GM12875 (cell line): Measurements from ENCODE around the gene NRG2.

Experiments used
- H3K4me3 ChIP-seq: one replicate; pipeline ENCODE4 v1.5.1; 2011; ENCODE audit warnings: low read depth, low read length, control low read depth
- CTCF ChIP-seq: IDR thresholded peaks from 2 replicates; pipeline ENCODE4 v1.5.1; 2011; ENCODE audit warnings: low read depth, mild to moderate bottlenecking, control low read depth, inconsistent platforms, low read length, moderate library complexity, borderline replicate concordance; ENCODE audit not compliant: insufficient read depth

Gene NRG2

GRCh38 chr5:140041492-140042392, 1.4 kb downstream of the NRG2 start:
- peak overlapping the region; percentile 73 for H3K4me3 ChIP-seq
- TF ChIP-seq CTCF, result no peak

- no peak for TF ChIP-seq CTCF
- peak overlapping the region; percentile 73 for H3K4me3 ChIP-seq
These were observed 2.0 kb downstream of the NRG2 start for GRCh38 chr5:140041099-140041491.

DNA sequence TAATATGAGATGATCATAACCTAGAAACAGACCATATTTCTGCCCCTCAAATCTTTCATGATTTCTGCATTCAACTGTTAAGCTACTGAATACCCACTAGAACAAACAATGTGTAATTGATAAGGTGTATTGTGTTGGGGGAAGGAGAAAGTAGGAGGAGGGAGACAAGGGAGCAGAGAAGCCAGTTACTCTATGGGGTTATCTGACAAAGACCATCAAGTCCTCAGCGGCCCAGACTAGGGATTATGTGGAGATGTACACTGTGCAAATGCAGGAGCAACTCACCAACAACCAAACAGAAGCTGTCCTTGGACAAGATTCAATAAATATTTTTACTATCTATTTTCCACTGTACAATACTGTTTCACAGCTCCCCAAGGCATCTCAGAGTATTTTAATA, 2.7 kb downstream of the NRG2 start:
- TF ChIP-seq CTCF, result no peak
- peak overlapping the region; percentile 18 for H3K4me3 ChIP-seq

DNA sequence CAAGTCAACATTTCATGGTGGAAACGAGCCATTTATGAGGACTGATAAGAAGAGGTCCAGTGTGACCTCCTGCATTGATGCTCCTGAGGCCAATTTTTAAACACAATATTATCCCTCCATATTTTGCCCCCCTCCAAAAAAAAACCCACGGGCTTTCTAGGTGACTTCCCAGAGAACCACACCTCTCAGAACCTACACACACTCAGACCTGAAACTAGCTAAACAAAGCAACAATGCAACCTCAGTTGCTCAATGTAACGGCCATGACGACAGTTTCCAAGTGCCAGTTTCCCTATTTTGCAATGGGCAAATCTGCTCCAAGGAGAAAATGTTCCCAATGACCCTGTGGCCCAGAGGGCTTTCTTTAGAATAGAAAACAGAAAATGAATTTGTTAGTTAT, 3.5 kb downstream of the NRG2 start:
- no peak for TF ChIP-seq CTCF
- H3K4me3 ChIP-seq, result no peak overlapping the region

- peak overlapping the region; percentile 21 for H3K4me3 ChIP-seq
- TF ChIP-seq CTCF, result no peak
These were observed 4.6 kb downstream of the NRG2 start for GRCh38 chr5:140038373-140038957.

- no peak for TF ChIP-seq CTCF
- no peak overlapping the region for H3K4me3 ChIP-seq
These were observed 6.1 kb downstream of the NRG2 start for GRCh38 chr5:140037012-140037411.

- no peak for TF ChIP-seq CTCF
These were observed 7.2 kb downstream of the NRG2 start for GRCh38 chr5:140035881-140036280.

More at GRCh38 chr5:140035881-140036280, 7.2 kb downstream of the NRG2 start:
- H3K4me3 ChIP-seq, result no peak overlapping the region
